Embryonic facial prominence (tissue), 1 donor: Measurements from ENCODE around the gene OR2C3.
"Not testable (repeated sequence)": the region's sequence is repeated elsewhere in the genome, so short reads cannot be mapped to it uniquely, and the experiment has no call there.

Experiments
- DNase-seq: peaks from one replicate; pipeline ENCODE4 v3.0.0-alpha.2; 2016; ENCODE audit errors: extremely low spot score

OR2C3 gene

GRCh38 chr1:247536340-247536739 lies at the start of gene OR2C3:
Gene OR2C3 (minus strand): TSS chr1:247536440. CDS start chr1:247532511, 3,929 bp downstream.
- no peak for DNase-seq

GRCh38 chr1:247578946-247579460 lies 42.8 kb upstream of the OR2C3 start:
- DNase-seq = no peak

GRCh38 chr1:247576514-247576913 lies 40.3 kb upstream of the OR2C3 start:
- no peak for DNase-seq

DNA sequence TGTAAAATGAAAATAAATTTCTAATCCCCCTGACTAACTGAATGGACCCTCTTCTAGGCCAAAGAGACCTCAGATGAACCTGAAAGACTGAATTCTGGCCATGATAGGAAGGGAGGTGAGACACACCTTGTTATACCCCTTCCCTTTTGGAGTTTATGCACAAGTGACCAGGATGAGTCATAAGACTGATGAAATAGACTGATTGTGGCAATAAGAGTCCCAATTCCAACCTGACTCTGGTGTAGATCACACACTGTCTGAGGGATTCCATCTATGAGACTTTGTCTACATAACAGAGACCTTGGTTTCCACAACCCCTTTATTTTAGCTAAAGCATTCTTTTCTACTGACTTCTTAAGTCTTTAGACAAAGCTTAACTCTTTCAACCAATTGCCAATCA lies 38.4 kb upstream of the OR2C3 start:
- no peak for DNase-seq

DNA sequence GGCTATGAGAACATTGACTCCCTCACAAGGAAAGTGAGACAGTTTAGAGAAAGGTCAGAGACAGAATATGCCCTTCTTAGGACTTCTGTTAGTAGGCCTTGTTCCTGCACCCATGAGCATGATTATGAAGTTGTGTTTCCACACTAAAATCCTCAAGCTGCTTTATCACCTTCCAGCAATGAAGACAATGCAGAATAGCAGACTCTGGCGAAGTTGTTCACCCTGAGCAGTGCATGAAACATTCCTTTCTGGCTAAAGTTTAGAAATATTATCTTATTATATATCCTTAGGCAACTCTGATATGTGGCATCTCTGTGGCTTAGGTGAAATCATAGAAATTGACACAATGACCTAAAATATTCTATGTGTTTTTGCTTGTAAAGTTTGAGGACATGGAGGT lies 38.0 kb upstream of the OR2C3 start:
- DNase-seq = no peak

GRCh38 chr1:247562198-247562597 lies 26.0 kb upstream of the OR2C3 start:
- DNase-seq = no peak

DNA sequence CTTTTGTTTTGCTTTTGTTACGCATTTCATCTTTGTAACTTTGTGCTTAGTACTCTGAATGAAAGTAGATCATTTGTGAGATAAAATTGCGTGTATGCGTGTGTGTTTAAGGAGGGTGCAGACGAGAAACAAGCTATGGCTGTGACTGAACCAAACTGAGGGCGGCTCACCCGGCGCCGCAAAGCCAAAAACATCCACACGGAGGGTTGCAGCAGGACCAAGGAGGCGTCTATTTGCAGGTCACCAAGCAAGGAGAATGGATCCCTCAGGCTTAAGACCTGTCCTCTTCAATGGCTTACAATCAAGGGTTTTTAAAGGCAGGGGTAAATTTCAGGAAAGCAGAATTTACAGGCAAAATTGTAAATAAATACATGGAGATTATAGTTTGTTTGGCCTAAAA lies 25.5 kb upstream of the OR2C3 start:
- no peak for DNase-seq

DNA sequence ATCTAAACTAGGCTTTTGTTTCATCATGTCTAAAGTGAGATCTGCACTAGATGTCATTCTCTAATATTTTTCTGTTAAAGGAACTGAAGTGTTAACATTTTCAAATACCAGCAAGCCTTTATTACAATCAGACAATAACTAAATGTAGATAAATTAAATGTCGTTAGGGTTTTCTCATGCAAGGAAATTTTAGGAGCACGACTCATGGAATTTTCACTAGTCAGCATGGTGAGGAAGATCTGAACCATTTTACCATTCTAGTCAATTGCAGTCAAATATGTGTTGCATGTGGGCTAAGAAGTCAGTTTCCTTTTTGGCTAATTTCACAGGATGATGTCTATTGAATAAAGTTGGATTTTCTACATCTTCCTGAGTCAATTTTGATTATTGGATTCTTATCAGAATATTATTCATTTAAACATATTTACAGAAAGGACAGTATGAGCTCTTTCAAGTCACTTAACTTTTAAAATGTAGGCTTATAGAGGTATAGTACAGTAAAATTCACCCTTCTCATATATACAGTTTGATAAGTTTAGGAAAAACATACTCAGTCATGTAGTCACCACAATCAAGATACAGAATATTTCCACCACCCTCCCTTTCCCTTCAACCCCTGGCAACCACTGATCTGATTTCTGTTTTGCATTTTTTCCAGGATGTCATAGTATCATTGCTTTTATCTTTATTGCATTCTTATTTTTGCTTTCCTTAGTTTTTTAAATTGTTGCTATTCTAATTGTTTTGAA lies 21.9 kb upstream of the OR2C3 start:
- DNase-seq = no peak

DNA sequence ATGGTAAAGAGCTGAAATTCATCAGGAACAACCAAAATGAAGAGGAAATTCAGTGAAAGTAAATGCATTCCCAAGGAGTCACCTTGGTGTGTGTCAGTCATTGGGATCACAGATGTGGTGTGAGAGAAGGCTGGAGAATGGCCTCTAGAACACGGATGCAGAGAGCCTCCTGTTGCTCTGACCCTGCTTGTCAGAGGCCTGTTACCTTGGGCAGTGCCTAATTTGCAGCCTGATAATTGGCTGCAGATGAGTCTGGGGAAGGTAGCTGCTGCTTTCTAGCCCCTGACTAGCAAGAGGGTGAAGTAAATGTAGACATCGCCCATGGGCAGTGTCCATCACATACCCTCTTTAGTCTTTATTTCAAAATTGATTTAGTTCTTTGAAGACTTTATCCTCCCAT lies 16.0 kb upstream of the OR2C3 start:
- DNase-seq = no peak

DNA sequence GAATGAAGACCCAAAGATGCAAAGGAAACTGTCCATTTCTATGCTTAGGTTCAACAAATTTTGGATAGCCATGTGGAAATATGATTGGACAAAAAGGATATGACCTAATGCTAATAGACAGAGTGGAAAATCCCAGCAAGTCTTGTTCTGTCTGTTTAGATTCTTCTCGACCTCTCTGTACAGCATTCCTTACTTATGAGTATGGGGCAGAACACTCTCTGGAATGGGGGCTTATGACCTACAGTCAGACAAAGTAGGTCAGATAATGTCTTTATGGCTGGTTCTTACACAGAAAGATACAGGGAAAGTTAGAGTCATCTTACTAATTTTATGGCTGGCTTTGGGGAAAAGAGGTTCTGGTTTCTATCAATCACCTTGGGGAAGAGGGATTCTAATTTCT lies 15.5 kb upstream of the OR2C3 start:
- DNase-seq = no peak

GRCh38 chr1:247548769-247549182 lies 12.5 kb upstream of the OR2C3 start, which contains the start of gene GCSAML:
Gene GCSAML (plus strand): TSS chr1:247549134. CDS start chr1:247549192, 58 bp downstream.
- DNase-seq = no peak

GRCh38 chr1:247548092-247548491 lies 11.9 kb upstream of the OR2C3 start:
- DNase-seq = no peak

GRCh38 chr1:247542811-247543210 lies 6.6 kb upstream of the OR2C3 start:
- DNase-seq = no peak

DNA sequence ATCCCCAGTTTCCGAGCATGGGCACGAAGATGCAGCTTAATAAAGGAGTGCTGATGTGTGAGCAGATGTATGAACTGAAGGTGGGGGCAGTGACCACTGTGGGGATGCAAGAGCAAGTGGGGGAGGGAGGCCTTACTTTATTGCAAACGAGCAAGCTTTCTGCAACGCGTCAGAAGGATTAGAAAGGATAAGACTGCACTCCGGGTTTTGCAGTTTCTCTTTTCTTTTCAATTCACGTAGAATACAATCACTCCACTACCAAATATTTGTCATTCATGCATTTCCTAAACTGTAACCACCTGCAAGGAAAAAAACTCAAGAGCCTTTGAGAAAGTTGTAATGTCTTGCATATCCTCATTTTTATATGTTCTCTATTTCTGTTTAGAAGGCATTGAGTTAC lies 4.3 kb upstream of the OR2C3 start:
- no peak for DNase-seq

DNA sequence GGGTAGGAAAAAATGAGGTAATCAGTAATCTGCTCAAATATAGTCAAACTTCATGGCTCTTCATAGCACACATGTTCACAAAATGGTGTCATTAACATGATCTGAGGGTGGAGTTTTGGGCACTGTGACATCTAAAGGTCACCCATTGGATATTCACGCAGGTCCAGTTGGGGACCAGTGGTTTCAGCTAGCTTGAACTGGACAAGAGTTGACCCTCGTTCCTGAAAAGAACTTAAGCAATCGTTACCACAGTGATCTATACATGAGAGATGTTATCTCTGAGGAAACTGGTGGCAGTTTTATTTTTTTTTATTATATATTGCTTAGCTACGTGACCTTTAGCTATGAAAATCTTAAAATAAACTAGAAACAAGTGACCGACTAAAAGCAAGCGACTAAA lies 3.0 kb upstream of the OR2C3 start:
- DNase-seq = no peak

DNA sequence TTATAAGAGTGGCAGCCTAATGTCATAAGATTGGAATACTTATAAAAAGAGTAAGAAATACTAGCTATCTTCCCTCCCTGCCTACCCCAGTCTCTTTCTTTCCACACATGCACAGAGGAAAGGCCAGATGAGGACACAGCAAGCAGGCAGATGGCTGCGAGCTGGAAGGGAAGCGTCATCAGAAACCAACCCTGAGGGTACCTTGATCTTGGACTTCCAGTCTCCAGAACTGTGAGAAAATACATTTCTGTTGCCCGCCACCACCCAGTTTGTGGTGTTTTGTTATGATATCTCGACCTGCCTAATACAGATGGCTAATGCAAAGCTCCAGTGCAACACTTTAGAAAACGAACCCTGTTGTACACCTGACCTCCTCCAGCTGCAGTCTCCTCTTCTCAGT lies 2.3 kb upstream of the OR2C3 start:
- DNase-seq = no peak

DNA sequence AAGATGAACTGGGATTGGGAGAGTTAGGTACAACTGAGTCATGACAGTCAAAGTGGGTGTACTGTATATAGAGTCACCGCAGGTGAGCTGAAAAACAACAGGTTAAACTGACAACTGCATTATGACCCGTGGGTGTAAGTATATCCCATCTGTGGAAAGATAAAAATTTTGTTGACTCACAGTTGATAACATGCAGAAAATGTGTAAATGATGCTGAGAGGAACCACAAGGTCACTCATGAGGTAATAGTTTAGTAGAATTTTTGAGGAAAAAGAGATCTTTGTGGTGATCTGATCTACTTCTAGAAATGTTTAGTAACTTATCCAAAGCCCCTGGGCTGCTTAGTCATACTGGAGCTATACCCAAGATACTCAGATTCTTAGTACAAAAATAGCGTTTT lies 838 bp downstream of the OR2C3 start:
- no peak for DNase-seq

DNA sequence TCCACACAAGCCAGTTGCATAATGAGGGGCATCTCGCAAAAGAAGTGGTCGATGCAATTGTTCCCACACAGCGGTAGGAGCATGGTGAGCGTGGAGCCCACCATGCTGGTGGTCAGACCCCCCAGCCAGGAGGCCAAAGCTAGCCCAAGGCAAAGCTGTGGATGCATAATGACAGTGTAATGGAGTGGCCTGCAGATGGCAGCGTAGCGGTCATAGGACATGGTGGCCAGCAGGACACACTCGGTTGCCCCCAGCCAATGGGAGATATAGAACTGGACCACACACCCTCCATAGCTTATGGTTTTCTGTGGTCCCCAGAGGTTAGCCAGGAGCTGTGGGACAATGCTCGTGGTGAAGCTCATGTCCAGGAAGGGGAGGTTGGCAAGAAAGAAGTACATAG lies 4.3 kb downstream of the OR2C3 start:
- DNase-seq = no peak

DNA sequence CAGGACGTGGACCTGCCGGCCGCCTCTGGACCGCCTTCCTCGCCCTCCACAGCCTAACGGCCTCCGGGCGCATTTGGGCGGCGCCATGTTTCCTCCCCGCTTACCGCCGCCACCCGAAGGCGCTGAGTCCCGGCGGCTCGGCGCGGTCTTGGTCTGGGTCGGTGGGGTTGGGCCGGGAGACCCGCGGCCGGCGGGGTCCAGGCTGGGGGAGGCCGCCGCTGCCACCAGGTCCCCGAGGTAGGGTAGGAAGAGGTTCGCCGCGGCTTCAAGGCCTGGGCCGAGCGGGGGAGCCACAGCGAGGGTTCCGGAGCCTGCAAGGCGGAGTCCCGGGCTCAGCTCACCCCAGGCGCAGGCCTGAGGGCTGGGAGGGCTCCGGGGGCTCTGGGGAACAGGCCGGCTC lies 5.5 kb downstream of the OR2C3 start:
- DNase-seq = no peak

- DNase-seq = no peak
These were observed 6.4 kb downstream of the OR2C3 start for GRCh38 chr1:247529771-247530355.

DNA sequence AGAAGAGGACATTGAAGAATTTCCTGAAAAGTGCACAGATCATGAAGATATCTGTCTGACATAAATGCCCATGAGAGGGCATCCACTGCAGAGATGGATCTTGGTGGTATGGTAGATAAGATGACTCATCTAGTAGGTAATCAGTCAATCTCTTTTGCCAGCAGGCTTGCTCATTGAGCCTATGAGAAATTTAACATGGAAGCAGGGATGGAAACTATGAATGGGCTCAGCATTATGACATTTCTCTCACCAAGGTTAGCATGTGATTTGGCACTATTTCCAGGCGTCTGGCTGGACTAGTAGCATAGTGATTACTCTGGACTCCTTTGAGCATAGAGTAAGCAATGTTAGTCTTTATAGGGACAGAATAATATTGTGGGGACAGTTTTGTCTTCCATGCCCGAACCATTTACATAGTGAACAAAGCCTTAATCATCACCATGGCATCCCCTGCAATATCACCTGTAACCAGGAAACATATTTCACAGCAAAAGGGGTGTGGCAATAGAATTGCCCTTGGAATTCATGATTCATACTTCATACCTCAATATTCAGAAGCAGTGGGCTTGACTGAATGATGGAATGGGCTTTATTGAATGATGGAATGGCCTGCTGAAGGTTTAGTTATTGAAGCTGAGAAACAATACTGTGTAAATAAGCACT lies 7.3 kb downstream of the OR2C3 start:
- DNase-seq = no peak

- not testable (repeated sequence) for DNase-seq
These were observed 14.4 kb downstream of the OR2C3 start for GRCh38 chr1:247521886-247522285.

GRCh38 chr1:247518613-247518891 lies 17.7 kb downstream of the OR2C3 start:
- no peak for DNase-seq
